GM19240 (cell line): ENCODE data around the gene DNAJB7.
"Not testable (repeated sequence)": the region's sequence is repeated elsewhere in the genome, so short reads cannot be mapped to it uniquely, and the experiment has no call there.

Experiments
- DNase-seq: peaks from one replicate; pipeline ENCODE4 v3.0.0; 2011; ENCODE audit warnings: low spot score; ENCODE audit not compliant: insufficient read length

DNAJB7 gene

GRCh38 chr22:40844951-40845350 is 17.0 kb downstream of the DNAJB7 start:
- DNase-seq, result no peak

DNA sequence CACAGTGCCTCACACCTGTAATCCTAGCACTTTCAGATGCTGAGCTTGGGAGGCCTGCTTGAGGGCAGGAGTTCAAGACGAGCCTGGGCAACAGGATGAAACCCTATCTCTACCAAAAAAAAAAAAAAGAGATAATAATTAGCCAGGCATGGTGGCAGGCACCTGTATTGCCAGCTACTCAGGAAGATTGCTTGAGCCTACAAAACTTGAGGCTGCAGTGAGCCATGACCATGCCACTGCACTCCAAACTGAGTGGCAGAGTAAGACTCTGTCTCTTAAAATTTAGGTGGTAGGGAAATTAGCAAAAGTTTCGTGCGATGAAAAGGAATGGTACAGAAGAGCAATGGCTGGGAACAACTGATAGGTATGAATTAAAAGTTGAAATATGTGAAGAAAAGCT is 23.4 kb downstream of the DNAJB7 start:
- no peak for DNase-seq

GRCh38 chr22:40834619-40835018 is 27.3 kb downstream of the DNAJB7 start:
- no peak for DNase-seq

- DNase-seq, result no peak
Observed at GRCh38 chr22:40829131-40829530, 32.8 kb downstream of the DNAJB7 start.

DNA sequence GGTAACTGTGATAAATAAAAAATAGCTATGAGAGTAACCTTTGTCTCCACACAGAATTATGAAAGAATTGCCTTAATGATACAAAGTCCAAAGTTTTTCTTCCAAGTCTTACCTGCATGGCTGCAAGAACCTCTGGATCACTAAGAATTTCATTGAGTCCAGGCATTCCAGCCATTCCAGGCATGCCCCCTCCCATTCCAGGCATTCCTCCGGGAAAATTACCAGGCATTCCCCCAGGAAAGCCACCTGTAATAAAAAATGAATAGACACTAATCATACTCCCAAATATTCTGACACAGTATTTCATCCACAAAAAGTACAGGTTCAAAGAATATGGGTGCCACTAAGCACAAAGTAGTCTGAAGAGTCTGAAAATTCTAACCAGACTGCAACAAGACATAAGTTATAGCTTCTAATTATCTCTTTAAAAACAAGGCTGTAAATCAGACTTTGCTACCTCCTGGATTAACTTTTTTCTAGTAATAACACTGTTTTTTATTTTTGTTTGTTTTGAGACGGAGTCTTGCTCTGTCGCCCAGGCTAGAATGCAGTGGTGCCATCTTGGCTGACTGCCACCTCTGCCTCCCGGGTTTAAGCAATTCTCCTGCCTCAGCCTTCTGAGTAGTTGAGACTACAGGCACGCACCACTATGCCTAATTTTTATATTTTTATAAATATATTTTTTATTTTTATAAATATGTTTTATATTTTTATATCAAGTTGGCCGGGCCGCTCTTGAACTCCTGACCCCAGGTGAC is 34.8 kb downstream of the DNAJB7 start:
- no peak for DNase-seq

- DNase-seq, result not testable (repeated sequence)
Observed at GRCh38 chr22:40826292-40826691, 35.6 kb downstream of the DNAJB7 start.

DNA sequence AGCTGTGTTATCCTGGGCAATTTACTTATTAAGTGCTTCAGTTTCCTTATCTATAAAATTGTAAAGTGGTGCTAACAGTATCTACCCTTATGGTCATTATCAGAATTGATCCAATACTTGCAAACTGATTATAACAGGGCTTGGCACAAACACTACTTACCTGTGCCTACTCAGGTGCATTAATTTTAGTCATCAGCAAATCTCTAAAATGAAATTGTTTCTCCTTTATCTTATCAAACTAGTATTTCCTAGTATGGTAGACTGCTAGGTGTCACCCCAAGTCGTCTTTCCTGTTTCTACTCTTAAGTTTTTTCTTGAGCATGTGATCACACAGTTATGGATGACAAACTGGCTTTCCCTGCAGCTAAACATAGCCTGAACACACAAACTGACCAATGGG is 38.5 kb downstream of the DNAJB7 start:
- DNase-seq, result no peak

GRCh38 chr22:40819599-40820140 is 42.2 kb downstream of the DNAJB7 start:
- DNase-seq, result no peak

- DNase-seq, result peak; percentile 90
Observed at GRCh38 chr22:40818747-40819598, 42.9 kb downstream of the DNAJB7 start, which contains the start of gene SLC25A17. Gene SLC25A17, minus strand, starts transcription at chr22:40819346. Its CDS starts 98 bp downstream, at chr22:40819248.

GRCh38 chr22:40818192-40818746 is 43.6 kb downstream of the DNAJB7 start:
- no peak for DNase-seq

DNA sequence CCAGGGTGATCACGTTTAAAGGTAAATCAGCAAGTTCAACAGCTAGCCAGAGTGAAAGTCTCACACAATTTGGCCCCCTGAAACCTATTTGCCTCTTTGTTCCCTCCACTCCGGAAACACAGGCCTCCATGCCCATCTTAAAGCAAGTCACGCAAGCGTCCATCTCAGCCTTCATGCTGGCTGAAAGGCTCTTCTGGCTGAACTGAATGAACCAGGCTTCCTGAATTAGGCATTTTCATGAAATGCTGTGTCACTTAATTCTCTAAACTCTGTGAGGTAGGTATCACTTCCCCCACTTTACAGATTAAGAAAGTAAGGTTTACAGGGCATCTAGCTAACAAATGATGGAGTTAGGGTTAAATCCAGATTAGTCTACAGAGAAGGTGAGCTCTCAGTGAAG is 44.2 kb downstream of the DNAJB7 start:
- no peak for DNase-seq

DNA sequence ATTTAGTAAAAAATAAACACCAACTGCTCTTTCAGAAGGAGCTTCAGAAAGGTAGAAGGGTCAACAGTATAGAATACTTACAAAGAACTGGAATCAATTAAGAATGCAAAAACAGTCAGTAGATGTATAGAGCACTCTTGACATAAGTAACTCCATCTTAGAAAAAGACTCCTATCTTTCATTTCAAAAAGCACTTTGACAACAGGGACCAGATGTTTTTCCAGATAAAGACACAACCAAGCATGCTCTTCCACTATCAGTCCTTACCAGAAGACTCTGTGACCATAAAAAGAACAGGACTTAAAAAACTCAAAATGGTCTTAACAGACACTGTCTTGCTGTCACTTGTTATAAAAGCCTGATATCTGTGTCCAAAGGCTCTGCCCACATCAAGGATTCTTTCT is 48.0 kb downstream of the DNAJB7 start:
- DNase-seq, result no peak
